GM11168 (cell line): ENCODE results near the gene TSEN34.
"Not testable (repeated sequence)": the region's sequence is repeated elsewhere in the genome, so short reads cannot be mapped to it uniquely, and the experiment has no call there.

Experiments
- in situ Hi-C: fragments of 300-500 bp; cut with MboI; formaldehyde crosslinking; loops from one replicate; pipeline ENCODE4 v1.12.0; 2022; ENCODE audit warnings: low sequenced_read_pairs; ENCODE audit not compliant: unreplicated experiment

TSEN34 gene

GRCh38 chr19:54183431-54183830, 7.7 kb upstream of the TSEN34 start:
- in situ Hi-C loops, result no loop called here

- in situ Hi-C loops, result no loop called here
These were observed 4.8 kb upstream of the TSEN34 start for GRCh38 chr19:54186351-54186750.

GRCh38 chr19:54186934-54187381, 4.2 kb upstream of the TSEN34 start:
- in situ Hi-C loops, result no loop called here

- in situ Hi-C loops, result no loop called here
These were observed 2.8 kb upstream of the TSEN34 start for GRCh38 chr19:54188215-54188871.

- in situ Hi-C loops, result no loop called here
These were observed 1.9 kb upstream of the TSEN34 start, which contains the start of gene MBOAT7 for GRCh38 chr19:54189145-54189734. Gene MBOAT7 (minus strand): TSS chr19:54189580. CDS start chr19:54188508, 1,072 bp downstream.

GRCh38 chr19:54189735-54190502, 1.2 kb upstream of the TSEN34 start:
- in situ Hi-C loops, result no loop called here

- in situ Hi-C loops, result no loop called here
These were observed 551 bp upstream of the TSEN34 start for GRCh38 chr19:54190503-54191010.

GRCh38 chr19:54191811-54192453, 824 bp downstream of the TSEN34 start:
- in situ Hi-C loops, result no loop called here

GRCh38 chr19:54193011-54193410, 1.9 kb downstream of the TSEN34 start:
- in situ Hi-C loops, result no loop called here

- in situ Hi-C loops, result not testable (repeated sequence)
These were observed 3.4 kb downstream of the TSEN34 start for GRCh38 chr19:54194463-54194862.

- in situ Hi-C loops, result no loop called here
These were observed 5.4 kb downstream of the TSEN34 start for GRCh38 chr19:54196536-54196935.

GRCh38 chr19:54197121-54197520, 6.0 kb downstream of the TSEN34 start:
- in situ Hi-C loops, result no loop called here

GRCh38 chr19:54199401-54199800, 8.3 kb downstream of the TSEN34 start:
- in situ Hi-C loops, result no loop called here

GRCh38 chr19:54201172-54201701, 10.1 kb downstream of the TSEN34 start:
- in situ Hi-C loops, result no loop called here

GRCh38 chr19:54201980-54202379, 10.9 kb downstream of the TSEN34 start:
- in situ Hi-C loops, result no loop called here

- in situ Hi-C loops, result no loop called here
These were observed 12.1 kb downstream of the TSEN34 start for GRCh38 chr19:54203151-54203611.

- in situ Hi-C loops, result no loop called here
These were observed 13.8 kb downstream of the TSEN34 start for GRCh38 chr19:54204767-54205468.

- in situ Hi-C loops, result no loop called here
These were observed 15.1 kb downstream of the TSEN34 start for GRCh38 chr19:54206030-54206830.

- in situ Hi-C loops, result no loop called here
These were observed 15.7 kb downstream of the TSEN34 start for GRCh38 chr19:54206831-54207177.
